ENCODE results near the gene SYTL2.

DNA sequence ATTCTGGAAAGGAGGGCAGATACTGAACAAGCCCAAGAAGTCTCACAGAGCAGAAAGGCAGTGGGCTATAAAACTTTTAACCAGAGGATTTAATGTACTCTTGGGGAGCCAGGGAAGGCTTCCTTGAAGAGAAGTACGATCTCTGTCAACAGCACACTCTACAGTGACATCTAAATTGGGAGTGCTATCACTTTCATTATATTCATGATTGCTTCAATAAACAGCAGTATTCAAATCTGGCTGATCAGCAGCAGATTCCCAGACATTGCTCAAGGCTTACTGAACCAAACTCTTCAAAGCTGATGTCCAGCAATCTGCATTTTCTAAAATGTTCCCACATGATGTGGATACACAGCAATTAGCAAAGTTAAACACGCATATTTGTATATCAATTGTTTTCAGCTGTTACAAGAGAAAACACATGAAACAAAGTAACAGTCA is 44.2 kb downstream of the SYTL2 start:
- TF ChIP-seq ZNF331 (CRISPR knock-in tag; IDR thresholded peaks at IDR 0.05; ENCODE audit: low read depth): no peak
- TF ChIP-seq, protein P1, sequence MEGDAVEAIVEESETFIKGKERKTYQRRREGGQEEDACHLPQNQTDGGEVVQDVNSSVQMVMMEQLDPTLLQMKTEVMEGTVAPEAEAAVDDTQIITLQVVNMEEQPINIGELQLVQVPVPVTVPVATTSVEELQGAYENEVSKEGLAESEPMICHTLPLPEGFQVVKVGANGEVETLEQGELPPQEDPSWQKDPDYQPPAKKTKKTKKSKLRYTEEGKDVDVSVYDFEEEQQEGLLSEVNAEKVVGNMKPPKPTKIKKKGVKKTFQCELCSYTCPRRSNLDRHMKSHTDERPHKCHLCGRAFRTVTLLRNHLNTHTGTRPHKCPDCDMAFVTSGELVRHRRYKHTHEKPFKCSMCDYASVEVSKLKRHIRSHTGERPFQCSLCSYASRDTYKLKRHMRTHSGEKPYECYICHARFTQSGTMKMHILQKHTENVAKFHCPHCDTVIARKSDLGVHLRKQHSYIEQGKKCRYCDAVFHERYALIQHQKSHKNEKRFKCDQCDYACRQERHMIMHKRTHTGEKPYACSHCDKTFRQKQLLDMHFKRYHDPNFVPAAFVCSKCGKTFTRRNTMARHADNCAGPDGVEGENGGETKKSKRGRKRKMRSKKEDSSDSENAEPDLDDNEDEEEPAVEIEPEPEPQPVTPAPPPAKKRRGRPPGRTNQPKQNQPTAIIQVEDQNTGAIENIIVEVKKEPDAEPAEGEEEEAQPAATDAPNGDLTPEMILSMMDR (conservative IDR thresholded peaks at IDR 0.05; ENCODE audit: low read depth in 2 of 2): no peak
- TF ChIP-seq ZNF114 (CRISPR knock-in tag; IDR thresholded peaks at IDR 0.05): no peak
- TF ChIP-seq EZH2 (IDR thresholded peaks at IDR 0.05; ENCODE audit: low read depth, unreplicated experiment): no peak
- no peak for TF ChIP-seq JUNB (IDR thresholded peaks at IDR 0.05; ENCODE audit: unreplicated experiment)
- TF ChIP-seq, protein P2, sequence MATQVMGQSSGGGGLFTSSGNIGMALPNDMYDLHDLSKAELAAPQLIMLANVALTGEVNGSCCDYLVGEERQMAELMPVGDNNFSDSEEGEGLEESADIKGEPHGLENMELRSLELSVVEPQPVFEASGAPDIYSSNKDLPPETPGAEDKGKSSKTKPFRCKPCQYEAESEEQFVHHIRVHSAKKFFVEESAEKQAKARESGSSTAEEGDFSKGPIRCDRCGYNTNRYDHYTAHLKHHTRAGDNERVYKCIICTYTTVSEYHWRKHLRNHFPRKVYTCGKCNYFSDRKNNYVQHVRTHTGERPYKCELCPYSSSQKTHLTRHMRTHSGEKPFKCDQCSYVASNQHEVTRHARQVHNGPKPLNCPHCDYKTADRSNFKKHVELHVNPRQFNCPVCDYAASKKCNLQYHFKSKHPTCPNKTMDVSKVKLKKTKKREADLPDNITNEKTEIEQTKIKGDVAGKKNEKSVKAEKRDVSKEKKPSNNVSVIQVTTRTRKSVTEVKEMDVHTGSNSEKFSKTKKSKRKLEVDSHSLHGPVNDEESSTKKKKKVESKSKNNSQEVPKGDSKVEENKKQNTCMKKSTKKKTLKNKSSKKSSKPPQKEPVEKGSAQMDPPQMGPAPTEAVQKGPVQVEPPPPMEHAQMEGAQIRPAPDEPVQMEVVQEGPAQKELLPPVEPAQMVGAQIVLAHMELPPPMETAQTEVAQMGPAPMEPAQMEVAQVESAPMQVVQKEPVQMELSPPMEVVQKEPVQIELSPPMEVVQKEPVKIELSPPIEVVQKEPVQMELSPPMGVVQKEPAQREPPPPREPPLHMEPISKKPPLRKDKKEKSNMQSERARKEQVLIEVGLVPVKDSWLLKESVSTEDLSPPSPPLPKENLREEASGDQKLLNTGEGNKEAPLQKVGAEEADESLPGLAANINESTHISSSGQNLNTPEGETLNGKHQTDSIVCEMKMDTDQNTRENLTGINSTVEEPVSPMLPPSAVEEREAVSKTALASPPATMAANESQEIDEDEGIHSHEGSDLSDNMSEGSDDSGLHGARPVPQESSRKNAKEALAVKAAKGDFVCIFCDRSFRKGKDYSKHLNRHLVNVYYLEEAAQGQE (IDR thresholded peaks at IDR 0.05; ENCODE audit: unreplicated experiment): no peak
- TF ChIP-seq EZH2phosphoT487 (IDR thresholded peaks at IDR 0.05; ENCODE audit: unreplicated experiment): no peak
- TF ChIP-seq CREB1 (CRISPR knock-in tag; IDR thresholded peaks at IDR 0.05; ENCODE audit: low read depth): no peak
- no peak for TF ChIP-seq POLR2AphosphoS5 (IDR thresholded peaks at IDR 0.05; ENCODE audit: low read depth)
- no peak for TF ChIP-seq STAT1 (IDR thresholded peaks at IDR 0.05; ENCODE audit: unreplicated experiment)
- TF ChIP-seq, protein P3, sequence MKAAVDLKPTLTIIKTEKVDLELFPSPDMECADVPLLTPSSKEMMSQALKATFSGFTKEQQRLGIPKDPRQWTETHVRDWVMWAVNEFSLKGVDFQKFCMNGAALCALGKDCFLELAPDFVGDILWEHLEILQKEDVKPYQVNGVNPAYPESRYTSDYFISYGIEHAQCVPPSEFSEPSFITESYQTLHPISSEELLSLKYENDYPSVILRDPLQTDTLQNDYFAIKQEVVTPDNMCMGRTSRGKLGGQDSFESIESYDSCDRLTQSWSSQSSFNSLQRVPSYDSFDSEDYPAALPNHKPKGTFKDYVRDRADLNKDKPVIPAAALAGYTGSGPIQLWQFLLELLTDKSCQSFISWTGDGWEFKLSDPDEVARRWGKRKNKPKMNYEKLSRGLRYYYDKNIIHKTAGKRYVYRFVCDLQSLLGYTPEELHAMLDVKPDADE (IDR thresholded peaks at IDR 0.05): no peak
- TF ChIP-seq NANOG (IDR thresholded peaks at IDR 0.05; ENCODE audit: borderline replicate concordance): no peak
- TF ChIP-seq, protein P4, sequence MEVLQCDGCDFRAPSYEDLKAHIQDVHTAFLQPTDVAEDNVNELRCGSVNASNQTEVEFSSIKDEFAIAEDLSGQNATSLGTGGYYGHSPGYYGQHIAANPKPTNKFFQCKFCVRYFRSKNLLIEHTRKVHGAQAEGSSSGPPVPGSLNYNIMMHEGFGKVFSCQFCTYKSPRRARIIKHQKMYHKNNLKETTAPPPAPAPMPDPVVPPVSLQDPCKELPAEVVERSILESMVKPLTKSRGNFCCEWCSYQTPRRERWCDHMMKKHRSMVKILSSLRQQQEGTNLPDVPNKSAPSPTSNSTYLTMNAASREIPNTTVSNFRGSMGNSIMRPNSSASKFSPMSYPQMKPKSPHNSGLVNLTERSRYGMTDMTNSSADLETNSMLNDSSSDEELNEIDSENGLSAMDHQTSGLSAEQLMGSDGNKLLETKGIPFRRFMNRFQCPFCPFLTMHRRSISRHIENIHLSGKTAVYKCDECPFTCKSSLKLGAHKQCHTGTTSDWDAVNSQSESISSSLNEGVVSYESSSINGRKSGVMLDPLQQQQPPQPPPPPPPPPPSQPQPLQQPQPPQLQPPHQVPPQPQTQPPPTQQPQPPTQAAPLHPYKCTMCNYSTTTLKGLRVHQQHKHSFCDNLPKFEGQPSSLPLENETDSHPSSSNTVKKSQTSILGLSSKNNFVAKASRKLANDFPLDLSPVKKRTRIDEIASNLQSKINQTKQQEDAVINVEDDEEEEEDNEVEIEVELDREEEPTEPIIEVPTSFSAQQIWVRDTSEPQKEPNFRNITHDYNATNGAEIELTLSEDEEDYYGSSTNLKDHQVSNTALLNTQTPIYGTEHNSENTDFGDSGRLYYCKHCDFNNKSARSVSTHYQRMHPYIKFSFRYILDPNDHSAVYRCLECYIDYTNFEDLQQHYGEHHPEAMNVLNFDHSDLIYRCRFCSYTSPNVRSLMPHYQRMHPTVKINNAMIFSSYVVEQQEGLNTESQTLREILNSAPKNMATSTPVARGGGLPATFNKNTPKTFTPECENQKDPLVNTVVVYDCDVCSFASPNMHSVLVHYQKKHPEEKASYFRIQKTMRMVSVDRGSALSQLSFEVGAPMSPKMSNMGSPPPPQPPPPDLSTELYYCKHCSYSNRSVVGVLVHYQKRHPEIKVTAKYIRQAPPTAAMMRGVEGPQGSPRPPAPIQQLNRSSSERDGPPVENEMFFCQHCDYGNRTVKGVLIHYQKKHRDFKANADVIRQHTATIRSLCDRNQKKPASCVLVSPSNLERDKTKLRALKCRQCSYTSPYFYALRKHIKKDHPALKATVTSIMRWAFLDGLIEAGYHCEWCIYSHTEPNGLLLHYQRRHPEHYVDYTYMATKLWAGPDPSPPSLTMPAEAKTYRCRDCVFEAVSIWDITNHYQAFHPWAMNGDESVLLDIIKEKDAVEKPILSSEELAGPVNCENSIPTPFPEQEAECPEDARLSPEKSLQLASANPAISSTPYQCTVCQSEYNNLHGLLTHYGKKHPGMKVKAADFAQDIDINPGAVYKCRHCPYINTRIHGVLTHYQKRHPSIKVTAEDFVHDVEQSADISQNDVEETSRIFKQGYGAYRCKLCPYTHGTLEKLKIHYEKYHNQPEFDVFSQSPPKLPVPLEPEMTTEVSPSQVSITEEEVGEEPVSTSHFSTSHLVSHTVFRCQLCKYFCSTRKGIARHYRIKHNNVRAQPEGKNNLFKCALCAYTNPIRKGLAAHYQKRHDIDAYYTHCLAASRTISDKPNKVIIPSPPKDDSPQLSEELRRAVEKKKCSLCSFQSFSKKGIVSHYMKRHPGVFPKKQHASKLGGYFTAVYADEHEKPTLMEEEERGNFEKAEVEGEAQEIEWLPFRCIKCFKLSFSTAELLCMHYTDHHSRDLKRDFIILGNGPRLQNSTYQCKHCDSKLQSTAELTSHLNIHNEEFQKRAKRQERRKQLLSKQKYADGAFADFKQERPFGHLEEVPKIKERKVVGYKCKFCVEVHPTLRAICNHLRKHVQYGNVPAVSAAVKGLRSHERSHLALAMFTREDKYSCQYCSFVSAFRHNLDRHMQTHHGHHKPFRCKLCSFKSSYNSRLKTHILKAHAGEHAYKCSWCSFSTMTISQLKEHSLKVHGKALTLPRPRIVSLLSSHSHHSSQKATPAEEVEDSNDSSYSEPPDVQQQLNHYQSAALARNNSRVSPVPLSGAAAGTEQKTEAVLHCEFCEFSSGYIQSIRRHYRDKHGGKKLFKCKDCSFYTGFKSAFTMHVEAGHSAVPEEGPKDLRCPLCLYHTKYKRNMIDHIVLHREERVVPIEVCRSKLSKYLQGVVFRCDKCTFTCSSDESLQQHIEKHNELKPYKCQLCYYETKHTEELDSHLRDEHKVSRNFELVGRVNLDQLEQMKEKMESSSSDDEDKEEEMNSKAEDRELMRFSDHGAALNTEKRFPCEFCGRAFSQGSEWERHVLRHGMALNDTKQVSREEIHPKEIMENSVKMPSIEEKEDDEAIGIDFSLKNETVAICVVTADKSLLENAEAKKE (CRISPR knock-in tag; IDR thresholded peaks at IDR 0.05): no peak

Measured in GM23338 (cell line).